Measurements from ENCODE around the gene UMODL1.

DNA sequence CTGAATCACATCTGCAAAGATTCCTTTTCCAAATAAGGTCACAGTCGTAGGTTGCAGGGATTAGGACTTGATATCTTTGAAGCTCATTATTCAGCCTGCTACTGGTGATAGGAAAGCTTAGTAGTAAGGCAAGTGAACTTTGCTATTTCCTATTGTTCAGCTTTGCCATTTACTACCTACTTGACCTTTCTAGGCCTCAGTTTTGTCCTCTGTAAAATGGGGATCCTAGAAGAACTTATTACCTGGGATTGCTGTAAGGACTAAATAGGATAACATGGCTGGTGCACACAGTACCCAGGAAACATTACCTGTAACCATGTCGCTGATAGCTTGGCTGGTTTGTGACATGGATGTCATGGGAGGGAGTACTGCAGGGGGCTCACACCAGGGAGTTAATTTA, 24.5 kb downstream of the UMODL1 start:
- TF ChIP-seq POLR2AphosphoS5 (IDR thresholded peaks at IDR 0.05; ENCODE audit: borderline replicate concordance, low read depth, low read length): no peak
- no peak for TF ChIP-seq EZH2 (IDR thresholded peaks at IDR 0.05)
- no peak for TF ChIP-seq FOXP2 (optimal IDR thresholded peaks at IDR 0.05; ENCODE audit: control extremely low read depth, extremely low read length, insufficient read depth)
